ENCODE results near the gene GAS2L3.
A peak's percentile ranks its signal among the peaks of the same experiment; 100 is the strongest.

Gene GAS2L3

DNA sequence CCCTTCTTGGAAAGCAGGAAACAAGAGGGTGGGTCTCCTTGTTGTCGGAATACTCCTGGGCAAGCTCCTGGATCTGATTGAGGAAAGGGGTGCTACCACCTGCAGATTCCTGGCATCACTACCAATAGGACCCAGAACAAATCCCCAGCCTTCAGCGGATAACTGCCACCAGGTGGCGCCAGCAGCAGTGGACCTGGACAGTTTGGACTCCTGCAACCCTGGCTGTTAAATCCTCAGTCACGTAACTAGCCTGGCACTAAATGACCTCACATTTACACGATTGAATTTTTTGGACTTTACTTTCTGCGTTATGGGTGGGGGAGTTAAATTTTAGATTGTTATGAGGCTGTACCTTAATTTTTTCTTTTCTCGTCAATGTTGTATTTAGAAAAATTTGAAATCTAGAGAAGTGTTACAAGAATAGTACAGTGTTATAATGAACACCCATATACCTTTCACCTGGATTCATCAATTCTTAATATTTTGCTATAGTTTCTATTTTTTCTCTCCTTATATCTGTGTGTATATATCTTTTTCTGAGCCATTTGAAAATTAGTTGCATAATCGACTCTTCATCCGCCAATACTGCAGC lies 95.6 kb downstream of the GAS2L3 start:
- DNase-seq = peak; percentile 46

DNA sequence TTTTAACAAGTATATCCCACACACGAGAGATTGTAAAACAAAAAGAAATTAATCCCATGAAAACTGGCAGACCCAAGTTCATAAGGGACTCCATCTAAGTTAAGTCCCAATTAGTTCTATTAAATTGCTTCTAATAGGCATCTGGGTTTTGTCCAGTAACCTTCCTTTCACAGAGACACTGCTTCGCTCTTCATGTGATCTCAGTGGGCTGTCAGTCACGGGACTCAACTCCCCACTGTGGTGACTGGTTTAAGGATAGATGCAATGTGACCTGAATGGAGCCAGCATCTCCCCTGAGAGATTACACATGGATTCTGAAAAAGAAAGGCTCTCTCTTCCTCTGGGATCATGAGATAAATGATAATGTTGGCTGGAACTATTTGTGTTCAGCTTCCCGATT lies 96.4 kb downstream of the GAS2L3 start:
- DNase-seq = no peak

DNA sequence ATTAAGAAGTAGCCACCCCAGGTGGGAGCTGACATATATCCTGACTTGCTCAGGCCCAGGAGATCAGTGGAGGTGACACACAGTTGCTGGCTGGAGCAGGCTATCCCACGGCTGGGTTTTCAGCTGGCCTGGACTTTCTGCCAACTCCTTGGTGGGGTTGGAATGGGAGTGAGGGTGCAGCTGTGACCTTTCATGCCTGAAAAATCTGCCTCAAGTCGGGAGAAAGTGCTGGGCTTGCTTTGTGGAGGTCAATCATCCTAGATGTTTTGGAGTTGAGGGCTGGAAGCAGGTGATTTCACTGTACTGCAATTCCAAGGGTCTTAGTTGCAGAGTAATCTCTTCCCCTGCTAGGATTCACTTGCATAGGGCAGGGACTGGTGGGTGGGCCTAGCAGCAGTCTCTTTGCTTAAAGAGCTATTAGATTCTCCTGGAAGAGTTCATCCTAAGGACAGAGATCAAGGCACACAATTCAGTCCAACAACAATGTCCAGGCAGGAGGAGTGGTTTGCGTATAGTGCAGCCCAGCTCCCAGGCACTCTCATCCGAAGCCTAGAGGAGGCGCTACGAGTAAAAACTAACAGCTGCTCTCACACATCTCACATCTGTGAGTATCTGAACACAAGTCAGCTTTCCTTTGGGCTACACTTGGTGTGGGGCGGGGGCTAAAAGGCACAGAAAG lies 98.1 kb downstream of the GAS2L3 start:
- DNase-seq = no peak

DNA sequence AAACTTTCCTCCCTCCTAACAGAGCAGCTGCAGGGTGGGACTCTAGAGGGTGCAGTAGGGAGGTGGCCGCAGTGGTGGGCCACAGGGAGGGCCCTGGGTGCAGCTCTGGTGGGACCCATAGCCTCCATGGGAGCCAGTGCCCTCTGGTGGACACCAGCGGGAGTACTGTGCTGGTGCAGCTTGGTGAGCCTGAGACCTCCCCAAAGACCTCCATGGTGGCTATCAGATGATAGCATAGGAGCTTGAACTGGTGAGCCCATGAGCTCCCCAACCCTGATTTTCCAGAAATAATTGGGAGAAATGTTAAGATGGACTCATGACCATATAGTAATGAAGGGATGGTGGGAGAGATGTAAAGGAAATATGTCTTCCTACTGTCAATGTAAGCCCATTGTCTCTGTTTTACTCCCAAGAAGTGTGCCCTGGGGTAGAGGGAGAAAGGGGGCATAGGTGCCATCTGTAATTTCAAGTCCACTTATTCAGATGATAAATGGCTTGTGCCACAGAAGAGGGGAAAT lies 98.7 kb downstream of the GAS2L3 start:
- no peak for DNase-seq

DNA sequence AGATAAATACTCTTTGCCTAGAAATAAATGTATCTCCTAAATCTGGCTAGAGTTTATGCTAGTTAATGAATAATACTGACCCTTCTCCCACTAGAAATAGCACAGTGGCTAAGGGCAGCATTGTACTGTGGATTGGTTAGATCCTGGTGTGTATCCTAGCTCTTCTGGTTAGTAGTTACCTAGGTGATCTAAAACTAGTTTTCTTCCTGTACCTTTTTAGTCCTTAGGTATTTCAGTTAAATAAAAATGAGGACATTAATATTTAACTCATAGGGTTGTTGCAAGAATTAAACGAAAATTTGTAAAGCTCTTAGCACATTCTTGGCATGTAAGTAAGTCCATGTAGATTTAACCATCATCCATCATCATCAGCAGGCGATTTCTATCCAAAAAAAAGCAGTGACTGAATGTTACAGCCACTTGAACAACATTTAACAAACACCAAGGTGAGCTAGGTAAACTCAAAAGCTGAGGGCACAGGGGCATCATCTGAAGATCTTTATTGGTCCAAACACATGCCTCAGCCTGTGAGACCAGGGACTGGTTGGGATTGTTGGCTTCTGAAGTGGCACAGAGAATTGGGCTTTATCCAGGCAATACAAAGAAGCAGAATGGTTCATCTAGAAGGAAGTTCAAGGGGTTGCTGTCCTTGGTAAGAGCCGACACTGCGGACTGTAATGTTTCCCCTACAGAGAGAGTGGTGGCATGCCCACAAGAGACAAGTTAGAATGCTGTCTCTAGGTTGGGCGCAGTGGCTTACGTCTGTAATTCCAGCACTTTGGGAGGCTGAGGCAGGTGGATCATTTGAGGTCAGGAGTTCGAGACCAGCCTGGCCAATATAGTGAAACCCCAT lies 100.8 kb downstream of the GAS2L3 start:
- DNase-seq = no peak
